BE2C (cell line): ENCODE data around the gene CDAN1.

ENCODE experiments used
- DNase-seq: peaks from one replicate; pipeline ENCODE4 v3.0.0-alpha.2; 2020
- H3K27me3 ChIP-seq: fragments of 250-450 bp; sonication (Bioruptor Pico); 2 replicates; pipeline ENCODE4 v1.5.1; 2020; ENCODE audit warnings: mild to moderate bottlenecking
- H3K36me3 ChIP-seq: fragments of 250-450 bp; sonication (Bioruptor Pico); 2 replicates; pipeline ENCODE4 v1.5.1; 2020; ENCODE audit warnings: mild to moderate bottlenecking
- H3K4me1 ChIP-seq: fragments of 250-450 bp; sonication (Bioruptor Pico); 2 replicates; pipeline ENCODE4 v1.5.1; 2020
- H3K4me3 ChIP-seq: 2 replicates; pipeline ENCODE4 v1.5.1; 2011; ENCODE audit warnings: low read depth, low read length
- H3K9me3 ChIP-seq: fragments of 250-450 bp; sonication (Bioruptor Pico); 2 replicates; pipeline ENCODE4 v1.5.1; 2020
- TF ChIP-seq, protein P1 (sequence below): IDR thresholded peaks from 2 replicates; pipeline ENCODE4 v1.5.1; 2012; ENCODE audit warnings: mild to moderate bottlenecking, low read depth, low read length

CDAN1 gene

DNA sequence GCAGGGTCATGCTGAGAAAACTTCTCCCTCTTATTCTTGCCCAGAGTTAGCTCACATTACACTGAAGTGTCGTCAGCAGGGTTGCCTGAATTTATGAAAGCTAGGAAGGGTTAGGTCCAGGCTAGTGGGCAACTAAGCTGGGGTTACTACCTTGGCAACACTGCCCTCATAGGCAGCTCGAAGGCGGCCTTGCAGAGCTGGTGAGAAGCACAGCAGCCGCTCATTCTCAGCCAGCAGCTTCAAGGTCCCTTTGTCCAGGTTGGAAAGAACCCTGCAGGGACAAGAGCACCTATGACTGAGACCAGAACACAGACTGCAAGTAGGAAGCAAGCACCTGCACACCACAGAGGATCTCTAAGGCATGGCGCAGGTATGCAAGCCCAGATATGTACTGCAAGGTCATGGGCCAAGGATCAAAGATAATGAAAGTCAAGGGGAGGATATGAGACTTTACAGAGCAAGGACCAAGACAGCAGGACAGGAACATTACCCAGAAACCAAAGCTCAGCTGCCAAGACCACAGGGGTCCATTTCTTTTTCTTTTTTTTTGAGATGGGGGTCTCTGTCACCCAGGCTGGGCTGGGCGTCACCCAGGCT, 2.8 kb downstream of the CDAN1 start:
- no peaks in the 10 kb centered on the region for H3K27me3 ChIP-seq
- H3K4me1 ChIP-seq = peaks cover 5% of the 10 kb centered on the region
- no peak overlapping the region for H3K4me3 ChIP-seq
- H3K9me3 ChIP-seq = no peaks in the 10 kb centered on the region
- peaks cover 37% of the 10 kb centered on the region for H3K36me3 ChIP-seq
- no peak for DNase-seq
- TF ChIP-seq, protein P1, sequence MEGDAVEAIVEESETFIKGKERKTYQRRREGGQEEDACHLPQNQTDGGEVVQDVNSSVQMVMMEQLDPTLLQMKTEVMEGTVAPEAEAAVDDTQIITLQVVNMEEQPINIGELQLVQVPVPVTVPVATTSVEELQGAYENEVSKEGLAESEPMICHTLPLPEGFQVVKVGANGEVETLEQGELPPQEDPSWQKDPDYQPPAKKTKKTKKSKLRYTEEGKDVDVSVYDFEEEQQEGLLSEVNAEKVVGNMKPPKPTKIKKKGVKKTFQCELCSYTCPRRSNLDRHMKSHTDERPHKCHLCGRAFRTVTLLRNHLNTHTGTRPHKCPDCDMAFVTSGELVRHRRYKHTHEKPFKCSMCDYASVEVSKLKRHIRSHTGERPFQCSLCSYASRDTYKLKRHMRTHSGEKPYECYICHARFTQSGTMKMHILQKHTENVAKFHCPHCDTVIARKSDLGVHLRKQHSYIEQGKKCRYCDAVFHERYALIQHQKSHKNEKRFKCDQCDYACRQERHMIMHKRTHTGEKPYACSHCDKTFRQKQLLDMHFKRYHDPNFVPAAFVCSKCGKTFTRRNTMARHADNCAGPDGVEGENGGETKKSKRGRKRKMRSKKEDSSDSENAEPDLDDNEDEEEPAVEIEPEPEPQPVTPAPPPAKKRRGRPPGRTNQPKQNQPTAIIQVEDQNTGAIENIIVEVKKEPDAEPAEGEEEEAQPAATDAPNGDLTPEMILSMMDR = no peak

DNA sequence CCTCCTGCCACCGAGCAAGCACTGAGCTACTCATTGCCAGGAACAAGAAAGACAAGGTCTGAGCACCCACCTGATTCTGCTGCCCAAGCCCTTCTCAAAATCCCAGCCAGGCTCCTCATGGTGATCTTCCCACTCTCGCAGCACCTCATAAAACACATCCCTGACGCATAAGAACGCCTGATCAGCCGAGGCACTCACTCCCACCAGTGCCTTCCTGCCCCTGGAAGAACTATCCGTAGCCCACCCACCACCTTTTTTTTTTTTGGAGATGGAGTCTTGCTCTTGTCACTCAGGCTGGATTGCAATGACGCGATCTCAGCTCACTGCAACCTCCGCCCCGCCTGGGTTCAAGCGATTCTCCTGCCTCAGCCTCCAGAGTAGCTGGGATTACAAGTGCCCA, 3.9 kb downstream of the CDAN1 start:
- no peaks in the 10 kb centered on the region for H3K27me3 ChIP-seq
- no peak overlapping the region for H3K4me3 ChIP-seq
- TF ChIP-seq, protein P1 = no peak
- H3K9me3 ChIP-seq = no peaks in the 10 kb centered on the region
- no peaks in the 10 kb centered on the region for H3K4me1 ChIP-seq
- DNase-seq = no peak
- H3K36me3 ChIP-seq = peaks cover 45% of the 10 kb centered on the region

DNA sequence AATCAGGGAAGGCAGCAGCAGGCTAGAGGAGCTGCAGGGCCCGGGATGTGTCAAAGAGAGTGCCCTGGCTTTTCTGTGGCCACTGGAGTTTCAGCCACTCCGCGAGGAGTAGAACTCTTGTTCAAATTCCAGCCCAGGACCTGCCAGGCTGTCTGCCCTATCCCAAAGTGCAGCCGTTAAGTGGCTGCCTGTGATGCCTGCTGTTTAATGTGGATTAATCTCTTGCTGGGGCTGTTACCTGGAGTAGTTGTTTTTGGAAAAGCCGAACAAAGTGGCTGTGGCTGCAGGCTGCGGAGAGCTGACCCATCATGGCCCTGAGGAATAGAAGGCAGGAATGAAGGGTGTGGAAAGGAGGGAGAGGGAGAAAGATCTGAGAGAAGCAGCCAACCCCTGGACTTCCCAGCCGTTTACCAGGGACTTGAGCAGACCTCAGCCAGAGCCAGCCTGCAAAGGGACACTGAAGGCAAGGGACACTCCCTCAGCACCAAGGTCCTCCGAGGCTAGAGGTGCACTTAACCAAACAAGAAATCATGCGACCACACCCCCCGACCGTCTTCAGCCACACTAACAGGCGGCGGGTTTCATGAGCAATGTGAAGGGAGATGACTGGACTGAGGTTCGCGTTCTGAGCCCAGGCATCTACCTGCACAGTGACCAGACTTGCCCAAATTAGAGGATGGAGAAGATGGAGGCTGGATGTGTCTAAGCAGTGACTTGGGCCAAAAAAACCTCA, 4.7 kb downstream of the CDAN1 start:
- Histone ChIP-seq H3K4me1 (no peaks in the 10 kb centered on the region), H3K9me3 (no peaks in the 10 kb centered on the region), H3K4me3 (no peak overlapping the region), H3K27me3 (no peaks in the 10 kb centered on the region), H3K36me3 (peaks cover 50% of the 10 kb centered on the region)
- DNase-seq = no peak
- TF ChIP-seq, protein P1 = no peak

DNA sequence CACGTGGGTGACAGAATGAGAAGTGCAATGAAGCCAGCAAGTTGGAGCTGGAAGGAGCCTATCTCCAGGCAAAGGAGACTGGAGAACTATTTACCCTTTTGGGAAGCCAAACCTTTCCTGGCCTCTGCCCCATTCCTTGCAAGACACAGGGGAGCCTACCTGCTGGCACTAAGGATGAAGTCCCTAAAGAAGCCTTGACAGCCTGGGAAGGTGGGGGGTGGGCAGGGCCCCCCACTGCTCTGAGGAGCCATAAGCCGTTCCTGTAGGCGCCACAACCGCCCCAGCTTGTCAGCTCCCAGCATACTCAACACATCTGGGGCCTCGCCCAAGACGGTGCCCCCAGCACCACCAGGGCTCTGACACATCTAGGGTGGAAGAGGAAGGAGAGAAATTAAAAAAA, 5.5 kb downstream of the CDAN1 start:
- Histone ChIP-seq H3K36me3 (peaks cover 53% of the 10 kb centered on the region), H3K27me3 (no peaks in the 10 kb centered on the region), H3K4me3 (no peak overlapping the region), H3K4me1 (no peaks in the 10 kb centered on the region), H3K9me3 (no peaks in the 10 kb centered on the region)
- TF ChIP-seq, protein P1 = no peak
- DNase-seq = no peak

DNA sequence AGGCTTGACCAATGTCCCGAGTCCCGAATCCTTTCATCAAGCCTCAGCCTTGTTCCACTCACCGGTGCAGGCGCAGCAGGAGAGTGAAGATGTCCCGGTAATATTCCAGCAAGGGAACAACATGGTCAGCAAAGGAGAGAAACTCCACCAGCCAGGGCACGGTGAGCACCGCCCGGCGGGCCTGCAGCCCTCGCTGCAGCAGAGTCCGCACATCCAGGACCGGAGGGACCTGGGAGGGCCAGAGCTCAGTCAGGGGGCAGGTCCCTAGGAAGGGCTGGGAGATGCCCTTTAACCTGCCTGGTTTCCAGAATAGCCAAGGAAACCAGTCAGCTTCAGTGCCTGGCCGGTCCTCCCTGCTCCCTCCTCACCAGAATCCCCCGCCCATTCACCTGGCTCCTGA, 6.4 kb downstream of the CDAN1 start:
- H3K36me3 ChIP-seq = peaks cover 58% of the 10 kb centered on the region
- TF ChIP-seq, protein P1 = no peak
- H3K4me3 ChIP-seq = no peak overlapping the region

DNA sequence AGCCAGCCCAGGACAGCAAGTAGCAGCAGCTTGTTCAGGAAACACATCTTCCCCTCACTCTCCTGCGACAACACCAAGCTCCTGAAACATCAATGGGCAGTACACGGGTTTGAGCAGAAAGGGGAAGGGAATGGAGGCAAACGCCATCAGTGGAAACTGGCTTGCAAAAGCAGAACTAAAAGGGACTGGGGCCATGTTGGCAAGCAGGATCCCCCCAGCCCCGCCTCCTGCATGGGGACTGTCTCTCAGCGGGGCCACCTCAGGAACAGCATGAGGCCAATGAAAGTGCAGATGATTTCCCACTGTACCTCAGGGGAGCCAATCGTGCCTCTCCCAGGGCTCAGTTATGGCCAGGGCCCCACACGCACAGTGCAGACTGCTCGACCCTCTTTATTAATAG, 6.8 kb downstream of the CDAN1 start:
- Histone ChIP-seq H3K9me3 (no peaks in the 10 kb centered on the region), H3K27me3 (no peaks in the 10 kb centered on the region), H3K36me3 (peaks cover 62% of the 10 kb centered on the region), H3K4me1 (no peaks in the 10 kb centered on the region), H3K4me3 (no peak overlapping the region)
- no peak for DNase-seq
- TF ChIP-seq, protein P1 = no peak

More for the DNA sequence above, 6.4 kb downstream of the CDAN1 start:
- H3K27me3 ChIP-seq = no peaks in the 10 kb centered on the region
- H3K9me3 ChIP-seq = no peaks in the 10 kb centered on the region
- no peak for DNase-seq
- no peaks in the 10 kb centered on the region for H3K4me1 ChIP-seq
